ENCODE data around the gene FKBP15.
"Not testable (repeated sequence)": the region's sequence is repeated elsewhere in the genome, so short reads cannot be mapped to it uniquely, and the experiment has no call there.

Gene FKBP15

DNA sequence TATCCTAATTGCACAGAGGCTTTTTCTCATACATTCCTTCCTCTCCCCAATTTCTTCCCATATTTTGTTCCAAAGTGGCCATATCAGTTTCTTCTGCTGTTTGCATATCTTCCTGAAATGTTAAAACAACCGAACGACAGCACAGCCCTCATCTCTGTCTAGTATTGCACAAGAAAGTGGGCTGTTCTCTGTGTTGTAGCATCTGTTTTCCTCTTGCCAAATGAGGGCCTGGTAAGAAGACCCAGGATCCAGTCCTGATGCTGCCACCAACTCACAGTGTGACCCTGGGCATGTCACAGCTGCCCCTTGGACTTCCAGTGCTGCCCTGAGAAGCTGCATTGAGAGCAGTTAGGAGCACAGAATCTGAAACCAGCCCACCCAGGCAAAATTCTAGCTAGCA, 66.1 kb downstream of the FKBP15 start:
- DNase-seq (ENCODE audit: low read depth): no peak
- in situ Hi-C loops (cut with HindIII; ENCODE audit: low sequenced_read_pairs): no loop called here
- no peak overlapping the region for H3K4me3 ChIP-seq (ENCODE audit: low read depth, low read length)
- TF ChIP-seq, protein P1, sequence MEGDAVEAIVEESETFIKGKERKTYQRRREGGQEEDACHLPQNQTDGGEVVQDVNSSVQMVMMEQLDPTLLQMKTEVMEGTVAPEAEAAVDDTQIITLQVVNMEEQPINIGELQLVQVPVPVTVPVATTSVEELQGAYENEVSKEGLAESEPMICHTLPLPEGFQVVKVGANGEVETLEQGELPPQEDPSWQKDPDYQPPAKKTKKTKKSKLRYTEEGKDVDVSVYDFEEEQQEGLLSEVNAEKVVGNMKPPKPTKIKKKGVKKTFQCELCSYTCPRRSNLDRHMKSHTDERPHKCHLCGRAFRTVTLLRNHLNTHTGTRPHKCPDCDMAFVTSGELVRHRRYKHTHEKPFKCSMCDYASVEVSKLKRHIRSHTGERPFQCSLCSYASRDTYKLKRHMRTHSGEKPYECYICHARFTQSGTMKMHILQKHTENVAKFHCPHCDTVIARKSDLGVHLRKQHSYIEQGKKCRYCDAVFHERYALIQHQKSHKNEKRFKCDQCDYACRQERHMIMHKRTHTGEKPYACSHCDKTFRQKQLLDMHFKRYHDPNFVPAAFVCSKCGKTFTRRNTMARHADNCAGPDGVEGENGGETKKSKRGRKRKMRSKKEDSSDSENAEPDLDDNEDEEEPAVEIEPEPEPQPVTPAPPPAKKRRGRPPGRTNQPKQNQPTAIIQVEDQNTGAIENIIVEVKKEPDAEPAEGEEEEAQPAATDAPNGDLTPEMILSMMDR (IDR thresholded peaks at IDR 0.05; ENCODE audit: low read depth, low read length, missing control alignments): no peak

DNA sequence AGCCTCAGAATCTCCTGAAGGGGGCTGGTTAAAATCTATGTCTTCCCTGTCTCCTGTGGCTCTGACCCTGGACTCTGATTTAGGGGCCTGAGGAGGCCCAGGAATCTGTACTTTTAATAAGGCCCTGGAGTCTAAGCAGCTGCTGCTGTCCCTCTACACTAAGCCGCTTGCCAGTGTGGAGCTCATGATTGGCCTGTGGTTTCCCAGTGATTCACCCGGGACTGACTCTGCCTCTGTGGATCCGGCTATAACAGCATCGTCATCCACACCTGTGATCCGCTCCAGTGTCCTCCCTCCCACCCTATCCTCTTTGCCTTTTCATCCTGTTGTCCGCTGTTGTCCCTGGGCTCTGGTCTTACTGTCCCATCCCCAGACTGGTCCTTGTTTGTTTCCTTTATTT, 66.6 kb downstream of the FKBP15 start:
- H3K4me3 ChIP-seq (ENCODE audit: low read depth, low read length): no peak overlapping the region
- in situ Hi-C loops (cut with HindIII; ENCODE audit: low sequenced_read_pairs): no loop called here
- peak; percentile 36 for DNase-seq (ENCODE audit: low read depth)

DNA sequence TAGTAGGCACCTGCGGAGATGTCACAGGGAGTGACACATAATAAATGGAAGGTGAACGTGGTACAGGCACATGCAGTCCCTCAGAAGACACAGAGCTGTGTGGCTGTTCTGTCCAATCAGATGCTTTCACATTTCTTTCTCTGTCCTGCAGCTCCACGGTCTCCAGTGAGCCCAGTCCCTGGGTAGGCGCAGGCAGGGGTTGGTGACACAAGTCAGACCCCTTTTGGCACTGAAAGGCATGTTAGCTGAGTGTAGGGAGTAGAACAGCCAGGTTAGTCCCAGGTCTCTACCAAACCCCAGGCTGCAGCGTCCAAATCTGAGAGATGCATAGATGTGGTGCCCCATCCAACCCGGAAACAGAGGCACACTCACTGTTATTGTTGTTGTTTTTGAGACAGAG, 67.5 kb downstream of the FKBP15 start:
- no peak overlapping the region for H3K4me3 ChIP-seq (ENCODE audit: low read depth, low read length)
- in situ Hi-C loops (cut with HindIII; ENCODE audit: low sequenced_read_pairs): no loop called here
- no peak for DNase-seq (ENCODE audit: low read depth)
- TF ChIP-seq, protein P1 (IDR thresholded peaks at IDR 0.05; ENCODE audit: low read depth, low read length, missing control alignments): no peak

More for the DNA sequence above, 66.6 kb downstream of the FKBP15 start:
- TF ChIP-seq, protein P1 (IDR thresholded peaks at IDR 0.05; ENCODE audit: low read depth, low read length, missing control alignments): no peak

DNA sequence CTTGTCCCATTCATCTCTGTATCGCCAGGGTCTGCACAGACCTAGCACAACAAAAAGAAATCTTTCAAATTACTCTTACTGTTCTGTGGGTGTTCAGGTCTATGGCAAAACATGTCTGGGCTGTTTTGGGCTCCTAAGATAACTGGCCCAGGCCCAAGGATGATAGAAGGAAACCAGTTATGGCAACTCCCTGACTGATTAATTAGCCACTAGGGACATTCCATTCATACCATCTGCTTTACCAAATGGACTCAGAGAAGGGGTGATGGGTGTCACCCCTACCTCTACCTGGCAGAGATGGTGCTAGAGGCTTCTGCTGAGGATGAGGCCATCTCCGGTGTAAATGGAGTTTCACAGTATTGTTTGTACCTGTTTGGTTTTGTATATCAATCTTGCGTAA, 68.4 kb downstream of the FKBP15 start:
- TF ChIP-seq, protein P1 (IDR thresholded peaks at IDR 0.05; ENCODE audit: low read depth, low read length, missing control alignments): no peak
- no peak for DNase-seq (ENCODE audit: low read depth)
- in situ Hi-C loops (cut with HindIII; ENCODE audit: low sequenced_read_pairs): no loop called here
- no peak overlapping the region for H3K4me3 ChIP-seq (ENCODE audit: low read depth, low read length)

DNA sequence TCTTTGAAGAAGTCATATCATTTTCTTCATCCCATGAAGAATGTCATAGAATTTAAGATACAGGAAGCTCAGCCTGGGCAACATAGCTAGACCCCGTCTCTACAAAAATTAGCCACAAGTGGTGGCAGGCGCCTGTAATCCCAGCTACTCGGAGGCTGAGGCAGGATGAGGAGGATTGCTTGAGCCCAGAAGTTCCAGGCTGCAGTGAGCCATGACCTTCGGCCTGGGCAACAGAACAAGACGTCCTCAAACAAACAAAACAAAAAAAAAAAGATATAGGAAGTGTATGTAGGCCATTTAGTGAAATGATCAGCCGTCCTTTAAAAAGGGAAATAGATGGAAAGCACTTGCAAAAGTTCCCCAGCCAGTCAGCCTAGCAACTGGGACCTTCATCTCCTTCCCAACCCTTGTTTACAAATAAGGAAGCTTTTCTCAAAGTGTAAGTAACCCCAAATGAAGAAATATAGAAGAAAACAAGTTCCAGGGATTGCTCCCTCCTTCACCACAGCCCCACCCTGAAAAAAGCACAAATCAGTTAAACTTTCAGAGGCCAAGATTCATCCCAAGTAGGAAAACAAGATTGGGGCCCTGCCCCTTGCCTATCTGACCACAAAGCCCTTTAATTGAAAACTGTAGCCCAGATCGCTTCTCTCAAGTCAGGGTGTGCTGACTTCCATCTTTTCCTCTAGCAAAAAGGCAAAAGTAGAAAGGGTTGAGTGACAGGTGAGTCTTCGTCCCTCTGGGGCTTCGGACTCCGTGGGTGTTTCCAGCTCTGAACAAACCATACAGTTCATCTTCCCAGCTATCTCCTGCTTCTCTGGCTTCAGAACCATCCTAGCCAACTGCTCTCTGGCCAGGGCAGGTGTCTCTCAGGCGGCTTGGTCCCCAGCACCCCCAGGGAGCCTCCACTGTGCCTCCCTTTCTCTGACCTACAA, 69.1 kb downstream of the FKBP15 start:
- TF ChIP-seq, protein P1 (IDR thresholded peaks at IDR 0.05; ENCODE audit: low read depth, low read length, missing control alignments): no peak
- peak overlapping the region; percentile 77 for H3K4me3 ChIP-seq (ENCODE audit: low read depth, low read length)
- DNase-seq (ENCODE audit: low read depth): no peak
- in situ Hi-C loops (cut with HindIII; ENCODE audit: low sequenced_read_pairs): no loop called here

DNA sequence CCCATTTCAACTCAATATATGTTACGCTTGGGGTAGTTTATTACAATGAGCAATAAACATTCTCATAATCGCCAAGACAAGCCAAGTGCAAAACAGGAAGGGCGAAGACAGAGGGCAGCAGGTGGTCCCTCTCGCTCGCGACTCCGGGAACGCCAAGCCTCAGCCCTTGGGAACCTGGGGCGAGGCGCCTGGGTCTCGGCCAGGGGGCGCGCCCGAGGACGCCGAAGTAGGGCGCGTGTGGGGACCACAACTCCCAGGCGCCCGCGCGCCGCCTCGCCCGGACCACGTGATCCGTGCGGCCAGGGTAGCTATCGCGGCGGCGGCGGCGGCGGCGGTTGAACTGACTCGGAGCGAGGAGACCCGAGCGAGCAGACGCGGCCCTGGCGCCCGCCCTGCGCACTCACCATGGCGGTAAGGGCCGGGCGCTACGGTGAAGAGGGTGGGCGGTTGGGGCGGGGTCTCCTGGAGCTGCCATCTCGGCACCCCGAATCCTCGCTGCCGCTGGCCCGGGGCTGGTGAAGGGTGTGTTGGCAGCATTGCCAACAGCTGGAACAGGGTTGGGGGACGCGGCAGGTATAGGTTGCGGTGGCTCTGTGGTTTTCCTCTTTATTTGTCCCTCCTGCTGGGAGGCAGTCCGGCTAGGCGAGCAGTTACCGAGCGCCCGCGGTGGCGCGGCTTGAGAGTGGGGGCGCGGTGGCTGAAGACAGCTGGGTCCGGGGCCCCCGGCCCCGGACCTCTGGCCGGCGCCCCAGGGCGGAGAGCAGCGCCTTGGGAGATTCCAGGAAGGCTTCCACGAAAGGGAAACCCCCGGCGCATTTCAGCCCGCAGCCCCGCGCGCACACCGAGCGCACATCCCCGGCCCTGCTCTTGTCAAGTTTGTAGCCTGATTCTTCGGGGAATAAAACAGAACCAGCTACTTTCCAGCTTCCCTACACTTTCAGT, 70.1 kb downstream of the FKBP15 start, which contains the start of gene SLC31A2:
Gene SLC31A2 (plus strand): TSS at position 338 of the 942 bp plus-strand sequence. CDS start 68 bp downstream, at position 406.
- peak; percentile 22 for DNase-seq (ENCODE audit: low read depth)
- peak within 1 kb of the TSS; percentile 77 for H3K4me3 ChIP-seq (ENCODE audit: low read depth, low read length)
- in situ Hi-C loops (cut with HindIII; ENCODE audit: low sequenced_read_pairs): no loop called here
- TF ChIP-seq, protein P1 (IDR thresholded peaks at IDR 0.05; ENCODE audit: low read depth, low read length, missing control alignments): peak; percentile 25

DNA sequence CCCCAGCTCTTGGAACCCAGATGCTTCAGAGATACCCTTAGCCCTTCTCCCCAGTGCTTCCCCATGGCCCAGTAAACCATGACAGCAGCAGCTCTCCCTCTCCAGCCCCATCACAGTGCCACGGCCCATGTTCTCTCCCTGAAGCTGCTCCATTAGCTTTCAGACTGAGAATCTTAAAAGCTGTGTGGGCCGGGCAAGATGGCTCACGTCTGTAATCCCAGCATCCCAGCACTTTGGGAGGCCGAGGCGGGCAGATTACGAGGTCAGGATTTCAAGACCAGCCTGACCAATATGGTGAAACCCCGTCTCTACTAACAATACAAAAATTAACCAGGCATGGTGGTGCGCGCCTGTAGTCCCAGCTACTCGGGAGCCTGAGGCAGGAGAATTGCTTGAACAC, 71.5 kb downstream of the FKBP15 start:
- H3K4me3 ChIP-seq (ENCODE audit: low read depth, low read length); in situ Hi-C loops (cut with HindIII; ENCODE audit: low sequenced_read_pairs); DNase-seq (ENCODE audit: low read depth): not testable (repeated sequence)
